Activated CD8-positive, alpha-beta memory T cell treated with anti-CD3 and anti-CD28 coated beads, Interleukin-2, amount 50 U/mL, for 4 hours (primary cell): ENCODE data around the gene ZNF607.
"Not testable (repeated sequence)": the region's sequence is repeated elsewhere in the genome, so short reads cannot be mapped to it uniquely, and the experiment has no call there.

Source experiments
- DNase-seq: peaks from one replicate; pipeline ENCODE4 v3.0.0-alpha.2; 2020

Gene ZNF607

GRCh38 chr19:37719111-37719926 is at the start of gene ZNF607:
TSS of gene ZNF607 (minus strand) at chr19:37719761. CDS start at chr19:37711618, 8,143 bp downstream.
- peak; percentile 81 for DNase-seq

DNA sequence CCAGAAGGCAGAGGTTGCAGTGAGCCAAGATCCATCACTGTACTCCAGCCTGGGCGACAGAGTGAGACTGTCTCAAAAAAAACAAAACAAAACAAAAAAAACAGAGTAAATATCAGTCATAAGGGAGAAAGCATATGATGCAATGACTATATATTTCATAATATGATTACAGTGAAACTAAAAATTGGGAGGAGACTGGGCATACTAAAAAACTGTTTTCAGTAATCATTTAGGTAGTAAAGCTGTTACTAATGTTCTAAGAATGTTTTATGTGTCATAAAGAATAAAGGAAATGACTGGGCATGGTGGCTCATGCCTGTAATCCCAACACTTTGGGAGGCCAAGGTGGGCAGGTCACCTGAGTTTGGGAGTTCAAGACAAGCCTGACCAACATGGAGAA is 43.9 kb upstream of the ZNF607 start:
- no peak for DNase-seq

- not testable (repeated sequence) for DNase-seq
These were observed 38.1 kb upstream of the ZNF607 start for GRCh38 chr19:37757683-37758082.

DNA sequence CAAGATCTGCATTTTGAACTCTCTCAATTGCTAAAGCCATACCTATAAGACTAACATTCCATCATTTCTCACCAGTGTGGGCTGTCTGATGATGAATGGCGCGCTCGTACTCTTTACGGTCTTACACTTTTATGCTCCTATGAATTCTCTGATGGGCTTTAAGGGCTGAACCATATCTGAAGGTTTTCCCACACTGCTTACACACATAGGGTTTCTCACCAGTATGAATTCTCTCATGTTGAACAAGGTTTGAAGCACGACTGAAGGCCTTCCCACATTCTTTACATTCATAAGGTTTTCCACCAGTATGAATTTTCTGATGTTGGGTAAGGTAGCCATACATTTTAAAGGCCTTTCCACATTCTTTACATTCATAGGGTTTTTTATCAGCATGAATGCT is 18.8 kb upstream of the ZNF607 start:
- no peak for DNase-seq

DNA sequence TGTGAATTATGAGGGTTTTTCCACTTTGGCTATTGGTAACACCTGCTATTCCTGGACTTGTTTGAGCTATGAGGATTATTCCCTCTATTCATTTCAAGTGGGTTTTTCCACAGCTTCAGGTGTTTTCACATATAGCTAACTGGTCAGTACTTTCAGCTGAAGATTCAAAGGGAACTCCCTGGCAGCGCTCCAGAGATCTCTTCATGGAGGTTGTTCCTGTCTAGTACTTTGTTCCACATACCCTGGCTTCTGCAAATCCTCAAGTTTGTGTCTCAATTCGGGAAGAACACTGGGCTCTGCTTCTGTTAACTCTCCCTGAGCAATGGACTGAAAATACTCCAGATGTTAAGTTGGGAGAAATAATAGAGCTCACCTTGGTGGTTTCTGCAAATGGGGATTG is 5.6 kb upstream of the ZNF607 start:
- no peak for DNase-seq

DNA sequence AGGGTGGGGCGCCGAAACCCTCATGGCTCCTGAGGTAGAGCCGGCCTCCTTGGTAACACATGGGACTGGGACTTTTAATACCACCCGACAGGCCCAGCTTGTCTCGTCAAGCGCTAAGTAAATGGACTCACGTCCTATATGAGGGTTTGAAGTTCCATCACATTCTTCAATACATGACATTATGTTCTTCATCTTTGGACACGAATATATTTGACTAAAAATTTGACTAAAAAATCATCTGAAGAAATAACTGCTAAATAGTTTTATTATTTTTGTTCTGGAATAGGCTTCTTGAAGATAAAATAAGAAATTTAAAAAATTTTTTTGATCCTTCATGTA is 335 bp upstream of the ZNF607 start:
- no peak for DNase-seq

GRCh38 chr19:37718304-37718703 is 1.3 kb downstream of the ZNF607 start:
- no peak for DNase-seq

DNA sequence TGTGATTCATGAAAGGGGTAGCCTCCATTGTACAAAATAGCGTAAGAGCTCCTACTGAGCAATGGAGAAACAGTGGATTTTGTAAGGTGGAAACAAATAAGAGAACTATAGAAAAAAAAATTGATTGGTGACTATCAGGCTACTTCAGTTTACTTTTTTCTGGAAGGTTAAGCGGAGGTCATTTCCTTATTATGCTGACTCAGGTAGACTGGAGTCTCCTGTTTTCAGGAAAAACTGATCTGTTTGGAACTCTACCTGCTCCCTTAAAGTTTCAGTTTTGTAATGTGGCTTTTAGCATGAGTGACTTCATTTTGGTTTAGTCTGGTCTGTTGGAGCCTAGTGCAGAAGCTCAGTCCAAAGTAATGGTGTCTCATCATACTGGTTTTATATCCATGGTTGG is 3.4 kb downstream of the ZNF607 start:
- DNase-seq: no peak

GRCh38 chr19:37706052-37706605 is 13.4 kb downstream of the ZNF607 start:
- no peak for DNase-seq

DNA sequence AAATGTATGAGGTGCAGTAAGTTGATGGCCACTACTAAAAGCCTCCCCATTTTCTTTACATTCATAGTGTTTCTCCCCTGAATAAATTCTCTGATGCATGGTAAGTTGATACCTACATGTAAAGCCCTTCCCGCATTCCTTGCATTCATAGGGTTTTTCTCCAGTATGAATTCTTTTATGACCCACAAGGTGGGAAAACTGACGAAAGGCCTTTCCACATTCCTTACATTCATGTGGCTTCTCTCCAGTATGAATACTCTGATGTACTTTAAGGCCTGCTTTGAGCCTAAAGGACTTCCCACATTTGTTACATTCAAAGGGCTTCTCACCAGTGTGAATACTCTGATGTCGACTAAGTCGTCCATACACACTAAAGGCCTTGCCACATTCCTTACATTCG is 20.5 kb downstream of the ZNF607 start:
- no peak for DNase-seq

DNA sequence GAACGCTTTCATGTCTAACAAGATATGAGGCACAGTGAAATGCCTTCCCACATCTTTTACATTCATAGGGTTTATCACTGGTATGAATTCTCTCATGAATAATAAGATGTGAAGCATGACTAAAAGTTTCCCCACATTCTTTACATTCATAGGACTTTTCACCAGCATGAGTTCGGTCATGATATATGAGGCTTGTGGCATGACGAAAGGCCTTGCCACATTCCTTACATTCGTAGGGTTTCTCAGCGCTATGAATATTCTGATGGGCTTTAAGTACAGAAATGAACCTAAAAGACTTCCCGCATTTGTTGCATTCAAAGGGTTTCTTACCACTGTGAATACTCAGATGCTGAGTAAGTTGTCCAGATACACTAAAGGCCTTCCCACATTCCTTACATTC is 21.3 kb downstream of the ZNF607 start:
- no peak for DNase-seq

GRCh38 chr19:37695144-37695899 is 24.2 kb downstream of the ZNF607 start:
- DNase-seq: no peak

GRCh38 chr19:37692956-37693620 is 26.5 kb downstream of the ZNF607 start:
- no peak for DNase-seq

- peak; percentile 79 for DNase-seq
These were observed 27.6 kb downstream of the ZNF607 start for GRCh38 chr19:37691881-37692504.

GRCh38 chr19:37683520-37683919 is 36.0 kb downstream of the ZNF607 start:
- no peak for DNase-seq

DNA sequence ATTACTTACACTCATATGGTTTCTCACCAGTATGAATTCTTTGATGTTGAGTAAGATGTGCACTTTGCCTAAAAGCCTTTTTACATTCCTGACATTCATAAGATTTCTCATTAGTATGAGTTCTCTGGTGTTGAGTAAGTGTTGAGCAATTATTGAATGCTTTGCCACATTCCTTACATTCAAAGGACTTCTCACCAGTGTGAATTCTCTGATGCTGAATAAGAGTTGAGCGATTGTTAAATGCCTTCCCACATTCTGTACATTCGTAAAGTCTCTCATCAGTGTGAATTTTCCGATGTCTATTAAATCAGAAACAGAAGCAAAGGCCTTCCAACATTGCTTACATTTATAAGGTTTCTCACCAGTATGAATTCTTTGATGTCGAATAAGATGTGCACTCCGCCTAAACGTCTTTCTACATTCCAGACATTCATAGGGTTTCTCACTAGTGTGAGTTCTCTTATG is 50.1 kb downstream of the ZNF607 start:
- DNase-seq: no peak

GRCh38 chr19:37657157-37657556 is 62.4 kb downstream of the ZNF607 start:
- not testable (repeated sequence) for DNase-seq

DNA sequence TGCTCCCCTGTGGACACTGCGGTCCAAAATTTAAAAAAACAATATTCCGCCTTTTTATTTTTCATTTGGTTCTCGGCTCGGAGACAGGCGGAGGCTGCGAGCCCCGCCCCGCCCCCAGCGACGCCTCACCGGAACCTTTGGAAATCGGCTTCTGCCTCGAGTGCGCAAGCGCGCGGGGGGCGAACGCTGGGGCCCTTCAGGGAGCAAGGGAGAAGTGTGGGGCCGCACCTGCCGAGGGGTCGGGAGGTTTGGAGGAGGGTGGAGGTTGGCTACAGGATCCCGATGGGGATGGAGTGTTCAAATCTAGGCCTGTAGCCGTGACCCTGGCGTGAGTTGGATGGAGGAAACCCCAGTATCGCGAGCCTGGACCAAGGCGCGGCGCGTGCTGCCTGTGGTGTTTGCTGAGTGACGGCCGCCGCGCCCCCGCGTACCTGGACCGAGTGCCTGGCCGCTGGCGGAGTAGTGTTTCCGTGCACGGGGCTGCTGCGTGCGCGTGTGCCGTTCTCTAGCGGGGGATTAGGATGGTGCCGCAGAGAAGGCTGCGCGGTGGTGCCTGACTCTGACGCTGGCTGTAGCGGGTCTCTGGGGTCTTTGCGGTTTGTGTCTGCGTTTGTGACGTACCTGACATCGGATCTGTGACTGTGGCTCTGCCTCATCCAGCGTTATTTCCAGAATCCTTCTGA is 63.7 kb downstream of the ZNF607 start:
- DNase-seq: peak; percentile 83

GRCh38 chr19:37655301-37655688 is 64.3 kb downstream of the ZNF607 start, which contains the start of gene ZFP30:
TSS of gene ZFP30 (minus strand) at chr19:37655465. CDS start at chr19:37647822, 7,643 bp downstream.
- DNase-seq: peak; percentile 70

DNA sequence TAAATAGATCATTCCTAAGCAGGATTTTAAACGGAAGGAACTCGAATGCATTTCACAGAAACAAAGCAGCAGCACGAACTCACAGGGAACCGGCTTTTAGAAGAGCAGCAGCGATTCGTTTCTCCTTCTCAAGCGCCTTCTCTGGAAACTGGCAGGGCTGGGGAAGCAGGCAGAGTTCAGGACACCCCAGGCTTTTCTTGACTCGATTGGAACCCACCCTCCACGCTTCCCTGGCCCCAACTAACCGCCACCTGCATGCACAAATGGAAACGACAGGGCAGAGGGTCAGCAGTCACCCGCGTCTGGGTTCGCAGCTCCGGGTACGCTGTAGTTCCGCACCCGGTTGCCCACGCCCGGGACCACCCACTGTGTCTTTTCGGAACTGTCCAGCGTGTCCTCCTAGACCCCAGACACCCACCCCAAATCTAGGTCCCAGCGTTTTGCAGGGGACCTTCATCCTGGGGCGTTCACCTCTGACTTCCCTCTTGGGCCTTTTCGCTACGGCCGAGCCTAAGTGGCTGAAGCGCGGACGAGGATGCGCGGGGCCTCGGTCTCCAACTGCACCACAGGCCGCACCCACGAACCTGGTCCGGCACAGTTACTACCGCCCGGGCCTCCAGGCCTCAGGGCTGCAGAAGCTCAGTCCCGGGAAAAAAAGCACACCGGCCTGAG is 64.8 kb downstream of the ZNF607 start:
- DNase-seq: peak; percentile 21

DNA sequence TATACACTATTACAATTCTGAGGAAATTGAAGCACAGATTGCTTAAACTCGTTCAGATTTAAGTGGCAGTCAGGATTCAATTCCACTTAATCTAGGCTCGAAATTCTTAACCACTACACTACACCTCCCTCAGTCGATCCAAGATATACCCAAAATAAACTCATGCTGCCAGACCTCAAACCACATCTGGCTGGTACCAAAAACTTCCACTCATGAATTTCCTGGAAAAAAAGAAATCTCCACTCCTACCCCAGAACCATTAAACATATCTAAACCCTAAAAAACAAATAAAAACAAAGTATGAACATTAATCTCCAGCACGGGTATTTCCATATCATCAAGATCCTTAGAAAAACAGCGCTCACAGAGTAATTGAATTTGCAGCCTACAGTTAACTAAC is 65.4 kb downstream of the ZNF607 start:
- DNase-seq: no peak
